GM20000 (cell line): ENCODE results near the gene TNFRSF11A.
A peak's percentile ranks its signal among the peaks of the same experiment; 100 is the strongest.

Experiments used
- DNase-seq: peaks from one replicate; pipeline ENCODE4 v3.0.0; 2012; ENCODE audit warnings: low spot score
- CTCF ChIP-seq: IDR thresholded peaks from 2 replicates; pipeline ENCODE4 v1.5.1; 2012; ENCODE audit warnings: mild to moderate bottlenecking, control low read depth; ENCODE audit errors: extremely low read depth, missing control alignments

The TNFRSF11A gene

GRCh38 chr18:62361288-62361687 lies 36.2 kb downstream of the TNFRSF11A start:
- TF ChIP-seq CTCF = no peak
- no peak for DNase-seq

- no peak for TF ChIP-seq CTCF
- DNase-seq = no peak
Measured at GRCh38 chr18:62364558-62364957, 39.4 kb downstream of the TNFRSF11A start.

- no peak for DNase-seq
- TF ChIP-seq CTCF = no peak
Measured at GRCh38 chr18:62365420-62365819, 40.3 kb downstream of the TNFRSF11A start.

GRCh38 chr18:62366992-62367391 lies 41.9 kb downstream of the TNFRSF11A start:
- no peak for DNase-seq
- TF ChIP-seq CTCF = no peak

- TF ChIP-seq CTCF = no peak
- DNase-seq = peak; percentile 42
Measured at GRCh38 chr18:62368100-62368499, 43.0 kb downstream of the TNFRSF11A start.

- no peak for DNase-seq
- TF ChIP-seq CTCF = no peak
Measured at GRCh38 chr18:62369129-62369644, 44.1 kb downstream of the TNFRSF11A start.

- no peak for DNase-seq
- no peak for TF ChIP-seq CTCF
Measured at GRCh38 chr18:62370366-62370765, 45.3 kb downstream of the TNFRSF11A start.
